ENCODE data around the gene ABLIM3.

Gene ABLIM3

GRCh38 chr5:149162401-149163084 is 21.2 kb downstream of the ABLIM3 start:
- no peak overlapping the region for H3K4me3 ChIP-seq (ENCODE audit: insufficient read depth, low read length, poor library complexity, severe bottlenecking)
- no peak overlapping the region for H3K4me2 ChIP-seq (ENCODE audit: low read depth, low read length, poor library complexity, severe bottlenecking)
- no peaks in the 10 kb centered on the region for H3K9me3 ChIP-seq (ENCODE audit: insufficient read depth, low read length)
- H2AFZ ChIP-seq (ENCODE audit: low read depth, low read length, severe bottlenecking) = no peak overlapping the region
- no peaks in the 10 kb centered on the region for H3K27me3 ChIP-seq (ENCODE audit: low read length)
- H3K27ac ChIP-seq (ENCODE audit: low read depth, low read length) = no peak overlapping the region
- no peak for TF ChIP-seq CTCF (IDR thresholded peaks at IDR 0.05; ENCODE audit: insufficient read depth, low read length, poor library complexity, severe bottlenecking)
- TF ChIP-seq EZH2phosphoT487 (conservative IDR thresholded peaks at IDR 0.05; ENCODE audit: low read length) = no peak
- no peaks in the 10 kb centered on the region for H3K9me2 ChIP-seq (replicated peaks; ENCODE audit: insufficient read depth, low read length)
- no peaks in the 10 kb centered on the region for H4K20me1 ChIP-seq (ENCODE audit: low read depth, low read length)
- H3F3A ChIP-seq (ENCODE audit: insufficient read depth) = no peaks in the 10 kb centered on the region
- no peak overlapping the region for H3K9ac ChIP-seq (ENCODE audit: low read length)
- no peaks in the 10 kb centered on the region for H3K36me3 ChIP-seq (ENCODE audit: low read length)
- no peaks in the 10 kb centered on the region for H3K79me2 ChIP-seq (ENCODE audit: insufficient read depth, low read length)

DNA sequence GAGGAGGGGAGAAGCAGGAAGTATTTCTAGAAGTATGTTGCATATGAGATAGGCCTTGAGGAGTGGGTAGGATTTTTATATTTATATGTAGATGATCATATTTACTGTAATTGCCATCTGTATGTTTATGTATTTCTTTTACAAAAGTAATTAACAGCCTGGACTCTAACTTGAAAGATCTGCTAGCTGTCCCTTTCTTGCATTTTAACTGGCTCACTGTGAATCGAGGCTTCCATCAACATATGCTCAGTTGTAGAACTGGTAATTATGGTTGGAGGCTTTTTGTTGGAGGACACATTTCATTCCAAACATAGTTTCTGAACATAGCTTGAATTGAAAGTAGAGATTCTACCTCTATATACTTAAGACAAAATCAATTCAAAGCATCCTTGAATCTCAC is 23.4 kb downstream of the ABLIM3 start:
- Histone ChIP-seq H3K27me3 (ENCODE audit: low read length) (no peaks in the 10 kb centered on the region), H2AFZ (ENCODE audit: low read depth, low read length, severe bottlenecking) (no peak overlapping the region), H3K79me2 (ENCODE audit: insufficient read depth, low read length) (no peaks in the 10 kb centered on the region), H4K20me1 (ENCODE audit: low read depth, low read length) (no peaks in the 10 kb centered on the region), H3K27ac (ENCODE audit: low read depth, low read length) (no peak overlapping the region), H3K9ac (ENCODE audit: low read length) (no peak overlapping the region), H3K36me3 (ENCODE audit: low read length) (no peaks in the 10 kb centered on the region), H3K4me2 (ENCODE audit: low read depth, low read length, poor library complexity, severe bottlenecking) (no peak overlapping the region), H3K9me2 (replicated peaks; ENCODE audit: insufficient read depth, low read length) (no peaks in the 10 kb centered on the region), H3F3A (ENCODE audit: insufficient read depth) (no peaks in the 10 kb centered on the region), H3K9me3 (ENCODE audit: insufficient read depth, low read length) (no peaks in the 10 kb centered on the region), H3K4me3 (ENCODE audit: insufficient read depth, low read length, poor library complexity, severe bottlenecking) (no peak overlapping the region)
- no peak for TF ChIP-seq CTCF (IDR thresholded peaks at IDR 0.05; ENCODE audit: insufficient read depth, low read length, poor library complexity, severe bottlenecking)
- no peak for TF ChIP-seq EZH2phosphoT487 (conservative IDR thresholded peaks at IDR 0.05; ENCODE audit: low read length)

- Histone ChIP-seq H3K36me3 (ENCODE audit: low read length) (no peaks in the 10 kb centered on the region), H3K79me2 (ENCODE audit: insufficient read depth, low read length) (no peaks in the 10 kb centered on the region), H4K20me1 (ENCODE audit: low read depth, low read length) (no peaks in the 10 kb centered on the region)
These were observed 24.8 kb downstream of the ABLIM3 start for GRCh38 chr5:149166128-149166527.

More at GRCh38 chr5:149166128-149166527, 24.8 kb downstream of the ABLIM3 start:
- no peak overlapping the region for H3K9ac ChIP-seq (ENCODE audit: low read length)
- H3K4me2 ChIP-seq (ENCODE audit: low read depth, low read length, poor library complexity, severe bottlenecking) = no peak overlapping the region
- no peak overlapping the region for H3K4me3 ChIP-seq (ENCODE audit: insufficient read depth, low read length, poor library complexity, severe bottlenecking)
- no peaks in the 10 kb centered on the region for H3K27me3 ChIP-seq (ENCODE audit: low read length)
- H2AFZ ChIP-seq (ENCODE audit: low read depth, low read length, severe bottlenecking) = no peak overlapping the region
- H3K9me3 ChIP-seq (ENCODE audit: insufficient read depth, low read length) = no peaks in the 10 kb centered on the region
- no peaks in the 10 kb centered on the region for H3K9me2 ChIP-seq (replicated peaks; ENCODE audit: insufficient read depth, low read length)
- TF ChIP-seq EZH2phosphoT487 (conservative IDR thresholded peaks at IDR 0.05; ENCODE audit: low read length) (no peak), CTCF (IDR thresholded peaks at IDR 0.05; ENCODE audit: insufficient read depth, low read length, poor library complexity, severe bottlenecking) (no peak)
- no peak overlapping the region for H3K27ac ChIP-seq (ENCODE audit: low read depth, low read length)
- H3F3A ChIP-seq (ENCODE audit: insufficient read depth) = no peaks in the 10 kb centered on the region

Data from SU-DHL-6 (cell line).